GM18867 (cell line): ENCODE data around the gene ACP1.

Source experiments
- ATAC-seq: cut with Tn5 transposase; IDR thresholded peaks from one replicate; pipeline ENCODE4 v1.9.1; 2021; ENCODE audit warnings: mild to moderate bottlenecking, moderate library complexity; ENCODE audit not compliant: unreplicated experiment

The ACP1 gene

DNA sequence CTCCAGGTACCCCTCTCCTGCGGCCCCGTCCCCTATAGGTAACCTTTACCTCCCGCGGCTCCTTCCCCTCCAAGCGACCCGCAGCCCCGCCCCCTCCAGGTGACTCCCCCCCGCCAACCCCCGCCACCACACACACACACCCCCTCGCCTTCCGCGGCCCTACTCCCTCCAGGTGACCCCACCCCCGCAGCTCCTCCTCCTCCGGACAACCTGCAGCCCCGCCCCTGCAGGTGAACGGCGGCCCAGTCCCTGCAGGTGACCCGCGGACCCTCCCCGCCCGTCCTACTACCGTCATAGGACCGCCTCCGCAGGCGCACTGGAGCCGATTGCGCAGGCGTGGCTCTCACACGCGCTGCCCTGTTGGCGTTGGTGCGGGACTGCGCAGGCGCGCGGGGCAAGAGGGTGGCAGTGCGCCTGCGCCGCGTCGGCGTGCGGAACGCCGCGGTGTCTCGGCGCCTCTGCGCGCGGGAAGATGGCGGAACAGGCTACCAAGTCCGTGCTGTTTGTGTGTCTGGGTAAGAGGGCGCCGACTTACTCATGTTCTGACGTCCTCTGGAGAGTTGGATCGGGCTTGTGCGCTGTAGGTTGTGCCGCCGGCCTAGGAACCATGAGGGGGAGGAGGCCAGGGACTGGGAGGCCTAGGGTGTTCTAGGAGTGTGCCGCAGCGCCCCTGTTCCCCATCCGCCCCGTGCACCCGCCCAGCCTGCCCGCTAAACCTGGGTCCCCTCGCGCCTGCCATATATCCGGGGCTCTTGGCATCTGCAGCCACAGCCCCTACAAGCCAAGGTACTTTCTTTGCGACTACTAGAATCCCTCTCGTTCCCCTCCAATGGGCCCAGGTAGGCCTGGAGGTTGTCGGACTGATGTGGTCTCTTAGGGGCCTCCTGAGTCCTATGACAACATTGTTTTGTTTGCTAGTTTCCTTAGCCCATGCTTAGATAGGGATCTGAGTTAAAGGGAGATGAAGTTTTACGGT, at the start of gene ACP1:
Gene ACP1, plus strand, starts transcription at position 455 of the 976 bp plus-strand sequence. Its CDS starts 18 bp downstream, at position 473.
- peak; percentile 86 for ATAC-seq

- no peak for ATAC-seq
These were observed 48.7 kb upstream of the ACP1 start for GRCh38 chr2:216068-216467.

DNA sequence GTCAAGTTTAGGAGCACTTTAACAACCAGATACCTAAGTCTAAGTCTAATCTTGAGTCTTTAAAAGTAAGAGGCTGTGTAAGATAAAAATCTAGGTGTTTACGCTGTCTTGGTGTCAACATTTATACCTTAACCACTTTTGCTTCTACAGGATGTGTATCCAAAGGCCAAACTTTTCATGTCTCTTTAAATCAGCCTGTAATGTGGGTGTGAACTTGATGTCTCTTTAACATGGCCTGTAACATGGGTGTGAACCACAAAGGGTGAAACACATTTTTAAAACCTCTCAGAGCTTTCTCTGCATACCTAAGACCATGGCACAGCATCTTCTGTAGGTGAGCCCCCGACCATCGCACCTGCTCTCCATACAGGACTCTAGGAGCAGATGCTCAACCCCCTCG, 41.3 kb upstream of the ACP1 start:
- no peak for ATAC-seq

DNA sequence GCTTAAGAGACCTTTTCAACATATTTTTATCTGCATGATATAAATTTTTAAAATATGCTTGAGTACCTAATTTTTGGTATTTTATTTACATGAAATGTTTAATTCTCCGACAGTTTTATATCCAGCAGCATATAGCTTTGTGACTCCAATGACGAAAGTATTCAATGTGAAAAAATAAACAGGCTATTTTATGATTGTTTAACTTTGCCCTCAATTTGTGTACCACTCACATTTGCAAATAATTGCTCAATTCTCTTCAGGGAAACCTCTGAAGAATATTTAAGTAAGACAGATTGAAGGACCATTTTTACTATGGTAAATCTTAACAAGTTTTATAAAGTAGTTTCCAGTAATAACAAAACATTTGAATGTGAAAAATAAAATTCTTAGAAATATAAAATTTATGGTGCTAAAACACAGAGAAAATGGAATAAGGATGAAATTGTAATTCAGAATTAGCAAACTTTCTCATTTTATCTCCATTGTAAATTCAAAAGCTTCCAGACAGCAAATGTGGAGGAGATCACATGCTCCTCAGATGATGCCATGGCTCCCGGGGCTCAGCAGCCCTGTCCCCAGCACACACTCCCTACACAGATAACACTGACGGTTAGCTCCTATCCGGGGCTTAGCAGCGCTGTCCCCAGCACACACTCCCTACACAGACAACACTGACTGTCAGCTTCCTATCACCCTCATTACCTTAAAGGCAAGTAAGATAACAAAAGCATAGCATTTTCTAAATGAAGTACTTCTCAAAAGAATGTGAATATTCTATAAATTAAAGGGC, 40.6 kb upstream of the ACP1 start:
- no peak for ATAC-seq

DNA sequence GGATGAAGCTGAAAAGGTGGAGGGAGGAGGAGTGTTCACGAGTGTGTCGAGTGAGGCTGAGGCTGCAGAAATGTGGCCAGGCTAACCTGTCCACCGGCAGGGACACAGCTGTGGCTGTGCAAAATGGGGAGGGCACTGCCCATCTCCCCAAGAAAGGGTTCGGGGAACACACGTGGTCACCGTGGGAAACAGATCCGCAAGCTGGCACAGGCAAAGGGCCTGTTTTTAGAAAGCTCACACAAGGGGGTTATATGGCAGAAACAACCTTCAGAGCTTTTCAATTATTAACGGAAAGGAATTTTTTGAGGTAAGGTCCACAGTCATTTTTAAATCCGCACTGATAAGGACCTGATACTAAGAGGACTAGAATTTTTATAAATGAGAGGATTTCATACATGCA, 36.6 kb upstream of the ACP1 start:
- no peak for ATAC-seq

DNA sequence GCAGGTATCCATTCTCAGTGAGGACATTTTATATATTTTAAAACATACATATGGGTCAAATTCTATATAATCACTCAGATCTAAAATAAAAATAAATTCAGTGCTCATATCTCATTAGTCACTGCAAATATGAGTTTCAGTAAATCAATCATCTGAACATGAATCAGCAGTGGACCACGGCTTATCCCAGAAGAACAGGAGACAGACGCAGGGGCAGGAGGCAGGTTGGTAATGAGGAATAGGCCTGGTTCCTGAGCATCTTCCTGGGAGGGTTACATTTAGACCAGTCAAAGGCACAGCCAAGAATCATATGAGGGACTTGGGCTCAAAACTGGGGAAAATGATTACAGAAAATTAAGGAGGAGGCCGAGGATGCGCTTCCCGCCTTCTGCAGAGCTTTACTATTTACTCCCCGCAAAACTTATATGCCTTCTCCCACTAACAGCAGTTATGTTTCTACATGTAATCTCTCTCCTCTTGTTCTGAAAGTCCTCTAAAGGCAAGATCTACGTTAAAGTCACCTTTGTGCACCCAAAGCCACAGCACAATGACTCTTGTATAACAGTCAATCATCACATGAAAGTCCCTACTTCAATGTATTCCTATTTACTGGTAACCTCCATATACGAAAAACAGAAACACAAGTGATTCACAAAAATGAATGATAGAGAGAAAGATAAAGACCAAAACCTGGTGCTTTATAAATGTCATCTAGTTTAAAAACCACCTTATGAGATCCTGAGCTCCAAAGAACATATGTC, 36.0 kb upstream of the ACP1 start:
- no peak for ATAC-seq

DNA sequence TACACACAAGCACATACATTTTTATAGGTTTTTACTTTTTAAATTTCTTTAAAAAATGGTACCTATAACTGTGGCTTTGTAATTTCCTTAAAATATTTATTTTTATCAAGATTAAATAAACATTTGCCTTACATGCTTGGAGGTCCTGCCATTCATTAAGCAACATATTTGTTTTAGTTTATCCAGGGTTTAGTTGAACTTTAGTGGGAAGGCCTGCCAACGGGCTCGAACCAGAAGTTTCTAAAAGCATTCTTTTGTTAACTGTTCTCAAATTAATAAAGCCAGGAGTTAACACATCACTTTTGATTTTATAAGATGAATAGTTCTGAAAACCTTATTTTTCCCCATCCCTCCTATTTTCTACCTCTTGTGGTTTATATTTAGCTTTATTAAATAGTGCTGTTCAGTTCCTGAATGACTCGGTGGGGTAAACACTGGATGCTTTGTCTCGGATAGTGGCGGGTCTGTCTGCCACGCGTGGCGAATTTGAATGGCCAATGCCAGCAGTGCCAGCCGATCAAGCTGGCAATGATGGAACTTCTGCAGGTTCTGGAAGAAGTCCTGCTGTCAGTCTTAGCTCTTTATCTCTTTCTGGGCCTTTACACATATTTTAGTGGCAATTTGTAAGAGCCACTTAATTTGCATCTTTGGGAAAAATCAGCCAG, 33.1 kb upstream of the ACP1 start:
- ATAC-seq: no peak

GRCh38 chr2:233030-233429, 31.7 kb upstream of the ACP1 start:
- no peak for ATAC-seq

- no peak for ATAC-seq
These were observed 30.3 kb upstream of the ACP1 start for GRCh38 chr2:234421-234820.

GRCh38 chr2:236993-237539, 27.7 kb upstream of the ACP1 start:
- no peak for ATAC-seq

- ATAC-seq: no peak
These were observed 26.9 kb upstream of the ACP1 start for GRCh38 chr2:237878-238277.

GRCh38 chr2:238431-238830, 26.3 kb upstream of the ACP1 start:
- ATAC-seq: no peak

DNA sequence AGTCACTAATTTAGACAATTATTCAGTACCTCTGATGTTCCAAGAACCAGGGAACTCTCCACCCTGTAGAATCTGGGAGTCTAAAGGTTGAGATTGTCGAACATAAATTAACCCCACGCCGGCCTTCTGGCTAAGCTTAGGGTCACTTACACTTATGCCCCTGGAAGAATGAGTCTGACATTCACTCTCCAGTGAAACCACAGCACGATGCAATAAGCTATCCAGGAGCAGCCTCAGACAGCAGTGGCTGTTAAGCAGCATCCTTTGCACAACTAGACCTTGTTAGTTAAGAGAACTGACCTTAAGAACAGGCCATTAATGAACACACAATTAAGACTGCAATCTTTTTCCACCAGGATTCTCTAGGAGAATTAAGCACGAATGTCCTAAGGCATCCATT, 25.9 kb upstream of the ACP1 start:
- ATAC-seq: no peak

DNA sequence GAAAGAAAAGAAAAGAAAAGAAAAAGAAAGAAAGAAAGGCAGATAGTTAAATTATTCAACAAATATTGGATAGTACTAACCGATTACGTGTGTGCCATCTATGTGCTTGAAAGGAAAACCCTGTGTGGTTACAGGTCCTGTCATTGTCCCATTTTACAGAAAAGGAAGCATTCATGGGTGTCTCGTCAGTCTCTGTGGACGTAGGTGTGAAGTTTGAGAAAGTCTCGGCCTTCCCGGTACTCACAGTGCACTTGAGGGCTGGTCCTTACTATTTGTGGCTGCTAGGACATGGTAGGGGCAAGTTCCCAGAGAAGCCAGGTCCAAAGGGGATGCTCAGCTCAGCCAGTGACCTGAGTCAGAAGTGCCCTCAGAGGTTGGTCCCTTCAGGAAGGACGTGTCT, 20.2 kb upstream of the ACP1 start:
- ATAC-seq: no peak

GRCh38 chr2:246489-247144, 18.1 kb upstream of the ACP1 start:
- ATAC-seq: no peak

DNA sequence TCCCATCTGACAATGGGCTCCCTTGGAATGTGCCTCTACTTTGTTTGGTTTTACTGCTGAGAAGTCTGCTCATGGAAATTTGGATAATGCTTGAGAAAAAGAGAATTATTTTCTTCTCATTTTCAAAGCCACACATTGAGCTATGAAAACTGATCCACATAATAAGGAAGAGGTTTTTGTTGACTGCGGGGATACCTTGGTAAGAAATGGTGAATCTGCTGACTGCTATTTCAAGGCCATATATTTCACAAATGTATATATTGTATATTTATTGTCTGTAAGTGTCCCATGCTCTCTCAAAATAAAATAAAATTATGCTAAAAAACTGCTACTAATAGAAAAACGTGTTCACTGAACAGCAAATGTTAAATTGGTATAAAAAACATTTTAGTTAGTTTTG, 16.0 kb upstream of the ACP1 start:
- ATAC-seq: no peak

DNA sequence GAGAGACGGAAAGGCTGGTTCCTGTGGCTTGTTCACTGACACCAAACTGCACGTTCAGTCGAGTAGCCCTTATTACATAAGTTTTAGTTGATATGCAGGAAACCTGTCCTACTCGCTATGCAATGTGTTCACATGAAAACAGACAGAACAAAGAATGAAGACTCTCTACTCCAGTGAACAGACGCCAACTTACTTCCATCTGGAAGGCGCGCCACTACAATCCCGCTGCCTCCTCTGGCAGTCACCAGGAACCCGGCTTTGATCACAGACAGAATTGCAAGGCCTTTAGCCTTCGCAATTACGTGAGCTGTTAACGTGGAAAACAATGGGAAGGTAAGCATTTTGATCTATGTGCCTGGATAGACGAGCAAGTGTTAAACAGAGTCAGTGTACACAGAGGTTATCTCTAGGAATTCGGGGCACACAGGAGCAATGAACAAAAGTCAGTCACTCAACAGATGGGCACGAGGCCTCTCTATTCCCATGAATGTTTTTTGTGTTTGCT, 15.2 kb upstream of the ACP1 start:
- ATAC-seq: no peak

GRCh38 chr2:252001-252602, 12.6 kb upstream of the ACP1 start:
- ATAC-seq: no peak

DNA sequence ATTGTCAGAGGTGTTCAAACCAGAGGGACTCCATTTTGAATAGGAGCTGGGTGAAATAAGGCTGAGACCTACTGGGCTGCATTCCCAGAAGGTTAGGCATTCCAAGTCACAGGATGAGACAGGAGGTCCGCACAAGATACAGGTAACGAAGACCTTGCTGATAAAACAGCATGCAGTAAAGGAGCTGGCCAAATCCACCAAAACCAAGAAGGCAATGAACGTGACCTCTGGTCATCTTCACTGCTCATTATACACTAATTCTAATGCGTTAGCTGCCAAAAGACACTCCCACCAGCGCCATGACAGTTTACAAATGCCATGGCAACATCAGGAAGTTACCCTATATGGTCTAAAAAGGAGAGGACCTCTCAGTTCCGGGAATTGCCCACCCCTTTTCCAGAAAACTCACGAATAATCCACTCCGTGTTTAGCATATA, 11.5 kb upstream of the ACP1 start:
- ATAC-seq: no peak
